K562 (cell line): ENCODE results near the gene CCT3. TPM values are rescaled to one million over a fixed set of nuclear protein-coding genes. Genes with fewer than 3 reads are reported as not detected.

Experiments used
- ASH1L ChIP-seq: fragments of 450-650 bp; IDR thresholded peaks from 2 replicates; pipeline ENCODE4 v1.6.1; 2018; ENCODE audit warnings: borderline replicate concordance, mild to moderate bottlenecking, low read depth; ENCODE audit not compliant: partially characterized antibody
- HNRNPH1 ChIP-seq: fragments of 200-400 bp; formaldehyde crosslinking; optimal IDR thresholded peaks from 2 replicates; pipeline ENCODE3; 2017; ENCODE audit warnings: low read depth, mild to moderate bottlenecking, low read length, moderate library complexity
- ILK ChIP-seq: fragments of 450-650 bp; IDR thresholded peaks from 2 replicates; pipeline ENCODE4 v1.6.1; 2016; ENCODE audit warnings: missing genetic modification characterization, low read depth, mild to moderate bottlenecking, missing compliant biosample characterization, moderate library complexity, borderline replicate concordance
- JUN ChIP-seq, 2 experiments: sonication (generic) in 1 of 2; formaldehyde crosslinking in 1 of 2; IDR thresholded peaks; 2 replicates each; pipeline versions ENCODE4 v1.6.1 to v1.8.0; 2012 to 2022; ENCODE audit warnings: borderline replicate concordance in 2 of 2, mild to moderate bottlenecking in 2 of 2, improper control_type of control experiment in 1 of 2, low read depth in 1 of 2, low read length in 1 of 2, missing genetic modification reagents in 1 of 2
- MBD2 ChIP-seq: sonication (generic); IDR thresholded peaks from 2 replicates; pipeline ENCODE4 v1.6.1; 2016; ENCODE audit warnings: low read depth, borderline replicate concordance
- MCM7 ChIP-seq, 2 experiments: fragments of 450-650 bp; IDR thresholded peaks; 2 replicates each; pipeline ENCODE4 v1.6.1; 2016 to 2018
- NCOR1 ChIP-seq: fragments of 450-650 bp; IDR thresholded peaks from 2 replicates; pipeline ENCODE4 v1.6.1; 2016; ENCODE audit warnings: mild to moderate bottlenecking, moderate library complexity
- NEUROD1 ChIP-seq: fragments of 150-350 bp; IDR thresholded peaks from 2 replicates; pipeline ENCODE4 v1.6.1; 2014; ENCODE audit warnings: borderline replicate concordance, low read length, low read depth; ENCODE audit not compliant: partially characterized antibody
- NFE2L1 ChIP-seq: fragments of 450-650 bp; IDR thresholded peaks from 2 replicates; pipeline ENCODE4 v1.6.1; 2016; ENCODE audit warnings: missing genetic modification characterization, low read depth, mild to moderate bottlenecking, missing compliant biosample characterization, moderate library complexity, borderline replicate concordance
- NFIC ChIP-seq: fragments of 450-650 bp; IDR thresholded peaks from 2 replicates; pipeline ENCODE4 v1.6.1; 2017; ENCODE audit warnings: mild to moderate bottlenecking, inconsistent platforms
- POLR2B ChIP-seq: fragments of 450-650 bp; IDR thresholded peaks from 2 replicates; pipeline ENCODE4 v1.6.1; 2018; ENCODE audit warnings: low read depth; ENCODE audit not compliant: partially characterized antibody
- RAD51 ChIP-seq: fragments of 450-650 bp; IDR thresholded peaks from 2 replicates; pipeline ENCODE4 v1.7.1; 2016; ENCODE audit warnings: low read depth, mild to moderate bottlenecking, borderline replicate concordance
- RFX1 ChIP-seq: fragments of 450-650 bp; IDR thresholded peaks from 2 replicates; pipeline ENCODE4 v1.6.1; 2016; ENCODE audit warnings: mild to moderate bottlenecking, moderate library complexity
- SLC30A9 ChIP-seq: fragments of 250-450 bp; sonication (Bioruptor Pico); IDR thresholded peaks from 2 replicates; pipeline ENCODE4 v1.8.0; 2022; ENCODE audit warnings: mild to moderate bottlenecking, moderate library complexity
- SP1 ChIP-seq: sonication (generic); formaldehyde crosslinking; IDR thresholded peaks from 2 replicates; pipeline ENCODE4 v1.8.1; 2022; ENCODE audit warnings: mild to moderate bottlenecking, missing genetic modification reagents
- SPI1 ChIP-seq: IDR thresholded peaks from 2 replicates; pipeline ENCODE4 v1.6.1; 2011; ENCODE audit warnings: low read depth, low read length, control low read depth, borderline replicate concordance
- TBP ChIP-seq: optimal IDR thresholded peaks from 2 replicates; pipeline ENCODE3; 2011; ENCODE audit warnings: low read depth, low read length, improper control_type of control experiment
- ZKSCAN3 ChIP-seq: fragments of 250-450 bp; sonication (Bioruptor Pico); IDR thresholded peaks from 2 replicates; pipeline ENCODE4 v1.4.0; 2020
- polyA plus RNA-seq, 8 experiments: library from polyadenylated mRNA; depleted of rRNA in 4 of 8; stranded (reverse) in 5 of 8; unstranded in 3 of 8; fragments of >200 nt; fragmentation: Nextera tagmentation in 2 of 8; fragmentation: Illumina TruSeq in 1 of 8; extraction: Ambion mirVana in 2 of 8; extraction: Trizol in 1 of 8; gene quantifications; 2 replicates each; pipeline versions ENCODE4 v1.2.1 to v1.2.3, GENCODE V29; 2011 to 2014; ENCODE audit warnings: inconsistent platforms in 1 of 8, missing spikeins in 1 of 8
- total RNA-seq, 7 experiments: library from RNA; depleted of rRNA in 6 of 7; stranded (reverse); fragments of >200 nt in 6 of 7; fragmentation: Illumina TruSeq in 2 of 7; extraction: Trizol in 2 of 7; gene quantifications; 2 replicates each; pipeline versions ENCODE4 v1.2.1 to v1.2.3, GENCODE V29; 2011 to 2021; ENCODE audit warnings: low replicate concordance in 1 of 7
- TF ChIP-seq, protein P1 (sequence below), 2 experiments: fragments of 200-800 bp in 1 of 2; sonication (Bioruptor generic) in 1 of 2; sonication (generic) in 1 of 2; formaldehyde crosslinking in 1 of 2; IDR thresholded peaks in 1 of 2; conservative IDR thresholded peaks in 1 of 2; 2 replicates each; pipeline versions ENCODE4 v1.5.0 to v1.6.1; 2016 to 2020; ENCODE audit warnings: missing compliant biosample characterization in 1 of 2, missing genetic modification characterization in 1 of 2, missing genetic modification reagents in 1 of 2
- TF ChIP-seq, protein P2 (sequence below): sonication (generic); IDR thresholded peaks from 2 replicates; pipeline ENCODE4 v1.6.1; 2016
- TF ChIP-seq, protein P3 (sequence below): fragments of 450-650 bp; IDR thresholded peaks from 2 replicates; pipeline ENCODE4 v1.6.1; 2016; ENCODE audit warnings: borderline replicate concordance
- TF ChIP-seq, protein P4 (sequence below), 2 experiments: fragments of 450-650 bp in 1 of 2; sonication (generic) in 1 of 2; formaldehyde crosslinking in 1 of 2; IDR thresholded peaks in 1 of 2; conservative IDR thresholded peaks in 1 of 2; 2 replicates each; pipeline versions ENCODE4 v1.6.1 to v1.8.1; 2016 to 2023; ENCODE audit warnings: mild to moderate bottlenecking in 2 of 2, moderate library complexity in 2 of 2, inconsistent platforms in 1 of 2, missing genetic modification reagents in 1 of 2
- TF ChIP-seq, protein P5 (sequence below): fragments of 250-450 bp; sonication (Bioruptor Pico); IDR thresholded peaks from 2 replicates; pipeline ENCODE4 v1.6.1; 2021; ENCODE audit warnings: mild to moderate bottlenecking

The CCT3 gene
- total and polyA plus RNA-seq, 9 of the 15 experiments (the other 6 are each of a cell fraction or from before 2014, with no cell fraction given) = 475 to 1,167 (median 610) TPM

DNA sequence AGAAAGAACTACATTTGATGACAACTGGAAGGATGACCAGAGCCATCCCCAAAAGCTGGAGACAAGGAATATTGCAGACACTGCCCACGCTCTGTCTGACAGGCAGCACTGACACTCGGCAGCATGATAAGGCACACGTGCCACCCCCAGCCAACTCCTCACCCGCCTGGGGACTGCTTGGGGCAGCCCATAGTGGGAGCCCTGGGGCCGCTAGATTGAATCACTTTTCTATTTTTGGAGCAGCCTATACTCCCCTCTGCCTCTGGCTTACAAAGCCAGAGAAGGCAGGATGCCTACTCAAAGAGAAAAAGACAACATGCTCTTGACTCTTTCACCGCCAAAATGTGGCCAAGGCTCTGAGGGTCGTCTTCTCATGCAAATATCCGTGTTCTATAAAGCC lies 56.8 kb downstream of the CCT3 start (continued):
- TF ChIP-seq NEUROD1 (no peak), SP1 (CRISPR knock-in tag) (no peak), RAD51 (no peak), NFIC (no peak), ZKSCAN3 (no peak), TBP (no peak), MCM7 (IDR thresholded peaks at IDR 0.05) (no peak), NFE2L1 (tag) (no peak), NCOR1 (peak; percentile 51), SPI1 (no peak), ASH1L (no peak), JUN (IDR thresholded peaks at IDR 0.05; ENCODE audit: borderline replicate concordance, low read depth, low read length) (peak; percentile 61; the same call in 1 of the 2 replicates), JUN (CRISPR knock-in tag; IDR thresholded peaks at IDR 0.05; ENCODE audit: borderline replicate concordance) (no peak), POLR2B (no peak), ILK (tag) (no peak), HNRNPH1 (no peak), RFX1 (no peak), SLC30A9 (CRISPR knock-in tag) (no peak), MBD2 (no peak)
- TF ChIP-seq, protein P1, sequence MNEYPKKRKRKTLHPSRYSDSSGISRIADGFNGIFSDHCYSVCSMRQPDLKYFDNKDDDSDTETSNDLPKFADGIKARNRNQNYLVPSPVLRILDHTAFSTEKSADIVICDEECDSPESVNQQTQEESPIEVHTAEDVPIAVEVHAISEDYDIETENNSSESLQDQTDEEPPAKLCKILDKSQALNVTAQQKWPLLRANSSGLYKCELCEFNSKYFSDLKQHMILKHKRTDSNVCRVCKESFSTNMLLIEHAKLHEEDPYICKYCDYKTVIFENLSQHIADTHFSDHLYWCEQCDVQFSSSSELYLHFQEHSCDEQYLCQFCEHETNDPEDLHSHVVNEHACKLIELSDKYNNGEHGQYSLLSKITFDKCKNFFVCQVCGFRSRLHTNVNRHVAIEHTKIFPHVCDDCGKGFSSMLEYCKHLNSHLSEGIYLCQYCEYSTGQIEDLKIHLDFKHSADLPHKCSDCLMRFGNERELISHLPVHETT (CRISPR knock-in tag; conservative IDR thresholded peaks at IDR 0.05 in 1 of 2, IDR thresholded peaks at IDR 0.05 in 1 of 2) = no peak
- TF ChIP-seq, protein P2, sequence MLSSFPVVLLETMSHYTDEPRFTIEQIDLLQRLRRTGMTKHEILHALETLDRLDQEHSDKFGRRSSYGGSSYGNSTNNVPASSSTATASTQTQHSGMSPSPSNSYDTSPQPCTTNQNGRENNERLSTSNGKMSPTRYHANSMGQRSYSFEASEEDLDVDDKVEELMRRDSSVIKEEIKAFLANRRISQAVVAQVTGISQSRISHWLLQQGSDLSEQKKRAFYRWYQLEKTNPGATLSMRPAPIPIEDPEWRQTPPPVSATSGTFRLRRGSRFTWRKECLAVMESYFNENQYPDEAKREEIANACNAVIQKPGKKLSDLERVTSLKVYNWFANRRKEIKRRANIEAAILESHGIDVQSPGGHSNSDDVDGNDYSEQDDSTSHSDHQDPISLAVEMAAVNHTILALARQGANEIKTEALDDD = no peak
- TF ChIP-seq, protein P3, sequence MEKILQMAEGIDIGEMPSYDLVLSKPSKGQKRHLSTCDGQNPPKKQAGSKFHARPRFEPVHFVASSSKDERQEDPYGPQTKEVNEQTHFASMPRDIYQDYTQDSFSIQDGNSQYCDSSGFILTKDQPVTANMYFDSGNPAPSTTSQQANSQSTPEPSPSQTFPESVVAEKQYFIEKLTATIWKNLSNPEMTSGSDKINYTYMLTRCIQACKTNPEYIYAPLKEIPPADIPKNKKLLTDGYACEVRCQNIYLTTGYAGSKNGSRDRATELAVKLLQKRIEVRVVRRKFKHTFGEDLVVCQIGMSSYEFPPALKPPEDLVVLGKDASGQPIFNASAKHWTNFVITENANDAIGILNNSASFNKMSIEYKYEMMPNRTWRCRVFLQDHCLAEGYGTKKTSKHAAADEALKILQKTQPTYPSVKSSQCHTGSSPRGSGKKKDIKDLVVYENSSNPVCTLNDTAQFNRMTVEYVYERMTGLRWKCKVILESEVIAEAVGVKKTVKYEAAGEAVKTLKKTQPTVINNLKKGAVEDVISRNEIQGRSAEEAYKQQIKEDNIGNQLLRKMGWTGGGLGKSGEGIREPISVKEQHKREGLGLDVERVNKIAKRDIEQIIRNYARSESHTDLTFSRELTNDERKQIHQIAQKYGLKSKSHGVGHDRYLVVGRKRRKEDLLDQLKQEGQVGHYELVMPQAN = peak; percentile 98
- TF ChIP-seq, protein P4, sequence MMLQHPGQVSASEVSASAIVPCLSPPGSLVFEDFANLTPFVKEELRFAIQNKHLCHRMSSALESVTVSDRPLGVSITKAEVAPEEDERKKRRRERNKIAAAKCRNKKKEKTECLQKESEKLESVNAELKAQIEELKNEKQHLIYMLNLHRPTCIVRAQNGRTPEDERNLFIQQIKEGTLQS (IDR thresholded peaks at IDR 0.05) = peak; percentile 59
- TF ChIP-seq, protein P4 (CRISPR knock-in tag; conservative IDR thresholded peaks at IDR 0.05) = no peak
- TF ChIP-seq, protein P5, sequence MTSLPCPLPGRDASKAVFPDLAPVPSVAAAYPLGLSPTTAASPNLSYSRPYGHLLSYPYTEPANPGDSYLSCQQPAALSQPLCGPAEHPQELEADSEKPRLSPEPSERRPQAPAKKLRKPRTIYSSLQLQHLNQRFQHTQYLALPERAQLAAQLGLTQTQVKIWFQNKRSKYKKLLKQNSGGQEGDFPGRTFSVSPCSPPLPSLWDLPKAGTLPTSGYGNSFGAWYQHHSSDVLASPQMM (CRISPR knock-in tag) = no peak
